Mesothelial cell of epicardium (in vitro differentiated cells): Measurements from ENCODE around the gene IRAG1. TPM values are rescaled to one million over a fixed set of nuclear protein-coding genes. Genes with fewer than 3 reads are reported as not detected.

Experiments
- DNase-seq, 2 experiments: peaks; one replicate each; pipeline ENCODE4 v3.0.0; 2021; ENCODE audit warnings: low spot score in 2 of 2; ENCODE audit not compliant: unreplicated experiment in 2 of 2
- H3K27ac Mint-ChIP-seq: 2 replicates; pipeline ENCODE4 v1.8.0; 2021; ENCODE audit warnings: mixed read lengths
- H3K27me3 Mint-ChIP-seq: 2 replicates; pipeline ENCODE4 v1.8.0; 2021; ENCODE audit warnings: low read depth, mixed read lengths
- H3K36me3 Mint-ChIP-seq: 2 replicates; pipeline ENCODE4 v1.8.0; 2021; ENCODE audit warnings: mixed read lengths
- H3K4me1 Mint-ChIP-seq: 2 replicates; pipeline ENCODE4 v1.8.0; 2021; ENCODE audit warnings: mixed read lengths
- H3K4me3 Mint-ChIP-seq: 2 replicates; pipeline ENCODE4 v1.8.0; 2021; ENCODE audit warnings: mild to moderate bottlenecking, moderate library complexity, mixed read lengths
- H3K9me3 Mint-ChIP-seq: 2 replicates; pipeline ENCODE4 v1.8.0; 2021; ENCODE audit warnings: mixed read lengths
- total RNA-seq: library from RNA; stranded (reverse); gene quantifications from 3 replicates; pipeline ENCODE4 v1.2.1, GENCODE V29; 2021
- TF ChIP-seq, protein P1 (sequence below): fragments of 200-600 bp; sonication (generic); IDR thresholded peaks from one replicate; pipeline ENCODE4 v1.5.0; 2021; ENCODE audit warnings: antibody characterized with exemption; ENCODE audit not compliant: unreplicated experiment

The IRAG1 gene
- total RNA-seq, 1 donor from 2014 or later = 13.8 TPM

DNA sequence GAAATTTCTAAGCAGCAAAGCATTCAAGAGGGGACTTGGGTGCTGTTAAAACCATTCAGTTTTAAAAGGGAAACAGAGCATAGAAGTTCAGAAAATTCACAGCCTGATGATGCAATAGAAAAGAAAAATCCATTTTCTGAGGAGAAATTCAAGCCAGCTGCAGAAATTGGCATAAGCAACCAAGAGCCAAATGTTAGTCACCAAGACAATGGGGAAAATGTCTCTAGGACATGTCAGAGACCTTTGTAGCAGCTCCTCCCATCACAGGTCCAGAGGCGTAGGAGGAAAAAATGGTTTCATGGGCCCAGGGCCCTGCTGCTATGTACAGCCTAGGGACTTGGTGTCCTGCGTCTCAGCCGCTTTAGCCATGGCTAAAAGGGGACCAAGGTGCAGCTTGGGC is 5.5 kb upstream of the IRAG1 start:
- Mint-ChIP-seq H3K4me1 (peaks cover 7% of the 10 kb centered on the region), H3K36me3 (peaks cover 2% of the 10 kb centered on the region), H3K4me3 (no peak overlapping the region), H3K27ac (no peak overlapping the region), H3K9me3 (peaks cover 6% of the 10 kb centered on the region), H3K27me3 (no peaks in the 10 kb centered on the region)
- TF ChIP-seq, protein P1, sequence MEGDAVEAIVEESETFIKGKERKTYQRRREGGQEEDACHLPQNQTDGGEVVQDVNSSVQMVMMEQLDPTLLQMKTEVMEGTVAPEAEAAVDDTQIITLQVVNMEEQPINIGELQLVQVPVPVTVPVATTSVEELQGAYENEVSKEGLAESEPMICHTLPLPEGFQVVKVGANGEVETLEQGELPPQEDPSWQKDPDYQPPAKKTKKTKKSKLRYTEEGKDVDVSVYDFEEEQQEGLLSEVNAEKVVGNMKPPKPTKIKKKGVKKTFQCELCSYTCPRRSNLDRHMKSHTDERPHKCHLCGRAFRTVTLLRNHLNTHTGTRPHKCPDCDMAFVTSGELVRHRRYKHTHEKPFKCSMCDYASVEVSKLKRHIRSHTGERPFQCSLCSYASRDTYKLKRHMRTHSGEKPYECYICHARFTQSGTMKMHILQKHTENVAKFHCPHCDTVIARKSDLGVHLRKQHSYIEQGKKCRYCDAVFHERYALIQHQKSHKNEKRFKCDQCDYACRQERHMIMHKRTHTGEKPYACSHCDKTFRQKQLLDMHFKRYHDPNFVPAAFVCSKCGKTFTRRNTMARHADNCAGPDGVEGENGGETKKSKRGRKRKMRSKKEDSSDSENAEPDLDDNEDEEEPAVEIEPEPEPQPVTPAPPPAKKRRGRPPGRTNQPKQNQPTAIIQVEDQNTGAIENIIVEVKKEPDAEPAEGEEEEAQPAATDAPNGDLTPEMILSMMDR = no peak
- DNase-seq = no peak

DNA sequence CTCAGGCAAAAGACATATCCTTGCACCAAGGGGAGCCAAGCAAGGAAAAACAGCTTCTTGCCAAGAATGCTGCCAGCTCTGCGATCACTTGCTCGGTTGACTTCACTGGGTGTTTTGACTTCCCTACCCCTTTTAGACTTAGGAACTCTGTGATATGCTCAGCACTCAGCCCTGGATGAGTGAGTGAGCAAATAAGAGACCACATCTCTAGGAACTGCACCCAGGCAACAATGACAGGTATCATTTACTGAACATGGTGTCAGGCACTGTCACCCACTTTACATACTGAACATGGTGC is 3.7 kb upstream of the IRAG1 start:
- TF ChIP-seq, protein P1 = no peak
- H3K36me3 Mint-ChIP-seq = peaks cover 2% of the 10 kb centered on the region
- H3K27ac Mint-ChIP-seq = no peak overlapping the region

DNA sequence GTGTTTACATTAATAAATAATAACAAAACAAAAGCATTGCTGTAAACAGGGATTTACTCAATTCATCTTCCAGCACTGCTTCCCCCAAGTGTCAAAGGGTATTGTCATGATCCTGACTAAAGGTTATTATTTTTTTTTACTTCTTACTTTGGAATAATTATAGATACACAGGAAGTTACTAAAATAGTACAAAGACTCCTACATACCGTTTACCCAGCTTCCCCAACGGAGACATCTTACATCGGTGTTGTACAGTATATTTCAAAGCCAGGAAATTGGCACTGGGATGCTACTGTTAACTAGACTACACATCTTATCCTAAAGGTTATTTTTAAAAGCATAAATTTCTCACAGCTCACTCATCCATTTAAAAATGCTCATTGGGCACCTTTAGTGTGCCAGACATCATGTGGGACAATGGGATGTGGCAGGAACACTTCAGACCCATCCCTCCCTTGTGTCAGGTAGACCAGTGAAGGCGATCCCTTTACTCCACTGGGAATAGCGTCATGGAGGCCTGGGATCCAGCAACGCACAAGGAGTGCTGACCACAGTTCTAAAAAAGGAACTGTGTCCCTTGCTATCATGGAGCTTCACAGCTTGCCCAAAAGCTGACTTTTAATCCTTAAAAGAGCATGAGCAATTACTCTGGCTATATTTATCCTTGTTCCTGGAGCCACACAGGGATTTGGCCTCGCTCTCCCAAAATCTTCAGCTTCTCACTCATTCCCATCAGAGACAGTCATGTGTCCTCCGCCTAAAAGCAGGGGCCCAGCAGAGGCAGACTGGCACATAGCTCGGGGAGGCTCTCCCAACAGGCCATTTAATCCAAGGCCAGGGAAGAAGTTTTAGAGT is 3.1 kb upstream of the IRAG1 start:
- H3K36me3 Mint-ChIP-seq = peaks cover 2% of the 10 kb centered on the region

More for the DNA sequence above, 3.7 kb upstream of the IRAG1 start:
- H3K4me1 Mint-ChIP-seq = peaks cover 10% of the 10 kb centered on the region
- no peaks in the 10 kb centered on the region for H3K27me3 Mint-ChIP-seq
- no peak for DNase-seq
- H3K9me3 Mint-ChIP-seq = peaks cover 6% of the 10 kb centered on the region
- no peak overlapping the region for H3K4me3 Mint-ChIP-seq

DNA sequence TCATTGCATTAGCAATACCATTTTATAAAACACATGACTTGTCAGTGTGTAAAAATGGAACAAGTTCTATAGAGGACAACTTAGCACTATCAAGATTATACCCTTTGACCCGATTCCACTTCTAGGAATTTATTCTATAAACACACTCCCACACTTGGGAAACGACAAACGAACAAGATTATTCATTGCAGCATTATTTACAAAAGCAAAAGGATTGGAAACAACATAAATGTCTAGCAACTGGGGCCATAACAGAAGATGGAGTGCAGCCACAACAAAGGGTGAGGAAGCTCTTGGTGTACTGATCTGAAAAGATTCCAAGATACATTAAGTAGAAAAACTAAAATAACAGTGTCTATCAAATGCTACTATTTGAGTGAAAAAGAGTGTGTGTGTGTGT is 2.3 kb upstream of the IRAG1 start:
- no peak for DNase-seq
- Mint-ChIP-seq H3K36me3 (peaks cover 2% of the 10 kb centered on the region), H3K9me3 (peaks cover 6% of the 10 kb centered on the region), H3K27me3 (no peaks in the 10 kb centered on the region), H3K27ac (no peak overlapping the region), H3K4me3 (no peak overlapping the region), H3K4me1 (peaks cover 10% of the 10 kb centered on the region)
- TF ChIP-seq, protein P1 = no peak

More for the DNA sequence above, 3.1 kb upstream of the IRAG1 start:
- no peak overlapping the region for H3K27ac Mint-ChIP-seq
- H3K4me1 Mint-ChIP-seq = peaks cover 10% of the 10 kb centered on the region
- no peak overlapping the region for H3K4me3 Mint-ChIP-seq
- DNase-seq = no peak
- TF ChIP-seq, protein P1 = no peak
- peaks cover 6% of the 10 kb centered on the region for H3K9me3 Mint-ChIP-seq
- no peaks in the 10 kb centered on the region for H3K27me3 Mint-ChIP-seq

DNA sequence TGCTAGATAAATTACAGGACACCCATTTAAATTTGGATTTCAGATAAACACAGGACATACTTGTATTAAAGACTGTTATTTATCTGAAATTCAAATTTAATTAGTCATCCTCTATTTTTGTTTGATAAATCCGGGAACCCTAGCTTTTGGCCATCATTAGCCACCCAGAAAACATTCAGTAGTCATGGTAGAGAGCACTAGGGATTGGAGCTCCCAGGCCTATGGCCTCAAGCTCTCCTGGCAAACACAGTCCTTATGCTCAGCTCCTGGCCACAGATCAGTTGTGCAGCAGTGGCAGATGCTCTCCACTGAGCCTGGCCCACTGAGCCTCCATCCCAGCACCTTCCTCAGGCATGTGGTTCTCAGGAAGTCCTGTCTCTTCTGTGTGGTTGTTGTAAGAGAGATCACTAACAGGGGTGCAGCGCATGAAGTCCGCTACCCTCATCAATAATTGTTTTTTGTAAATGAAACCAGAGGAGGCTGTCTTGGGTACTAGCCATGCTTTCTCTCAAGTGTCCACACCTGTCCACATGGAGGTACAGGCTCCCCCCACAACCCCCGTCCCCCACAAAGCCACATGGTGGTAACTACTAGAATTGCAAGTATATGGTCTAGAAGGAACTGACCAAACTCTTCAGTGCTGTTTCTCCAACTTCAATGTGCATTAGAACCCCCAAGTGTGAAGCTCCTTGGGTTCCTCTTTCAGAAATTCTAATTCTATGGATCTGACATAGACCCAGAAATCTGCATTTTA is 1.1 kb upstream of the IRAG1 start:
- no peak overlapping the region for H3K27ac Mint-ChIP-seq
- no peaks in the 10 kb centered on the region for H3K36me3 Mint-ChIP-seq
- H3K4me3 Mint-ChIP-seq = no peak overlapping the region
- TF ChIP-seq, protein P1 = no peak
- no peak for DNase-seq
- no peaks in the 10 kb centered on the region for H3K27me3 Mint-ChIP-seq
- H3K9me3 Mint-ChIP-seq = peaks cover 6% of the 10 kb centered on the region
- peaks cover 10% of the 10 kb centered on the region for H3K4me1 Mint-ChIP-seq
